Embryonic facial prominence (tissue), 1 donor: ENCODE results near the gene ARHGEF4.
"Not testable (repeated sequence)": the region's sequence is repeated elsewhere in the genome, so short reads cannot be mapped to it uniquely, and the experiment has no call there.

Experiments
- DNase-seq: peaks from one replicate; pipeline ENCODE4 v3.0.0-alpha.2; 2016; ENCODE audit errors: extremely low spot score

ARHGEF4 gene

GRCh38 chr2:130966775-130967490, 130.2 kb downstream of the ARHGEF4 start:
- DNase-seq = no peak

GRCh38 chr2:130972410-130972809, 135.7 kb downstream of the ARHGEF4 start:
- DNase-seq = no peak

- DNase-seq = no peak
Measured at GRCh38 chr2:130975729-130976128, 139.0 kb downstream of the ARHGEF4 start.

GRCh38 chr2:130976591-130977237, 140.0 kb downstream of the ARHGEF4 start:
- DNase-seq = no peak

- DNase-seq = no peak
Measured at GRCh38 chr2:130977461-130978050, 140.8 kb downstream of the ARHGEF4 start.

GRCh38 chr2:130981667-130982066, 145.0 kb downstream of the ARHGEF4 start:
- DNase-seq = no peak

- DNase-seq = no peak
Measured at GRCh38 chr2:130985206-130985780, 148.6 kb downstream of the ARHGEF4 start.

GRCh38 chr2:130985831-130986649, 149.3 kb downstream of the ARHGEF4 start:
- DNase-seq = no peak

- DNase-seq = no peak
Measured at GRCh38 chr2:130986890-130987493, 150.3 kb downstream of the ARHGEF4 start.

- no peak for DNase-seq
Measured at GRCh38 chr2:130987519-130988425, 151.1 kb downstream of the ARHGEF4 start.

- DNase-seq = not testable (repeated sequence)
Measured at GRCh38 chr2:130991446-130991845, 154.7 kb downstream of the ARHGEF4 start.

GRCh38 chr2:130992003-130992402, 155.3 kb downstream of the ARHGEF4 start:
- DNase-seq = not testable (repeated sequence)

GRCh38 chr2:130996691-130997090, 160.0 kb downstream of the ARHGEF4 start:
- no peak for DNase-seq

- DNase-seq = no peak
Measured at GRCh38 chr2:130997198-130997597, 160.5 kb downstream of the ARHGEF4 start.

- no peak for DNase-seq
Measured at GRCh38 chr2:130998561-130998960, 161.8 kb downstream of the ARHGEF4 start.

GRCh38 chr2:131004446-131005209, 167.9 kb downstream of the ARHGEF4 start:
- no peak for DNase-seq

GRCh38 chr2:131005216-131005935, 168.7 kb downstream of the ARHGEF4 start:
- DNase-seq = no peak

- DNase-seq = no peak
Measured at GRCh38 chr2:131006561-131006960, 169.8 kb downstream of the ARHGEF4 start.

GRCh38 chr2:131008967-131009366, 172.3 kb downstream of the ARHGEF4 start:
- DNase-seq = no peak
